HEK293T (cell line): ENCODE measurements around the gene SLC26A4.
A peak's percentile ranks its signal among the peaks of the same experiment; 100 is the strongest.

ENCODE experiments used
- CTCF ChIA-PET: fragments of 350-600 bp; formaldehyde crosslinking; extraction: SDS; loops from one replicate; lab custom pipeline; 2021; ENCODE audit warnings: antibody characterized with exemption, inconsistent platforms; lab: Yijun Ruan, JAX
- POLR2A ChIA-PET: fragments of 350-600 bp; formaldehyde crosslinking; extraction: SDS; loops from one replicate; lab custom pipeline; 2020; ENCODE audit warnings: antibody characterized with exemption, inconsistent platforms; lab: Yijun Ruan, JAX
- DNase-seq: peaks from one replicate; pipeline ENCODE4 v3.0.0; 2012; ENCODE audit warnings: mixed read lengths; ENCODE audit errors: extremely low spot score
- BHLHE40 ChIP-seq: fragments of 450-650 bp; IDR thresholded peaks from 2 replicates; pipeline ENCODE4 v1.6.1; 2016; ENCODE audit warnings: mild to moderate bottlenecking, moderate library complexity, borderline replicate concordance
- CTBP1 ChIP-seq: fragments of 450-650 bp; IDR thresholded peaks from 2 replicates; pipeline ENCODE4 v1.6.1; 2016; ENCODE audit warnings: borderline replicate concordance
- ELF4 ChIP-seq: fragments of 450-650 bp; IDR thresholded peaks from 2 replicates; pipeline ENCODE4 v1.6.1; 2017; ENCODE audit warnings: antibody characterized with exemption
- FOXA1 ChIP-seq: fragments of 450-650 bp; IDR thresholded peaks from 2 replicates; pipeline ENCODE4 v1.6.1; 2016; ENCODE audit warnings: mild to moderate bottlenecking
- FOXK2 ChIP-seq: fragments of 450-650 bp; IDR thresholded peaks from 2 replicates; pipeline ENCODE4 v1.6.1; 2016; ENCODE audit warnings: mild to moderate bottlenecking
- FOXM1 ChIP-seq: fragments of 450-650 bp; IDR thresholded peaks from 2 replicates; pipeline ENCODE4 v1.6.1; 2017; ENCODE audit warnings: mild to moderate bottlenecking, borderline replicate concordance
- HDGF ChIP-seq: fragments of 450-650 bp; IDR thresholded peaks from 2 replicates; pipeline ENCODE4 v1.6.1; 2017; ENCODE audit warnings: antibody characterized with exemption, borderline replicate concordance
- L3MBTL2 ChIP-seq: fragments of 450-650 bp; conservative IDR thresholded peaks from 2 replicates; pipeline ENCODE4 v1.6.1; 2016; ENCODE audit warnings: mild to moderate bottlenecking
- LEF1 ChIP-seq: fragments of 450-650 bp; IDR thresholded peaks from 2 replicates; pipeline ENCODE4 v1.6.1; 2017; ENCODE audit warnings: mild to moderate bottlenecking, borderline replicate concordance
- NFRKB ChIP-seq: fragments of 450-650 bp; IDR thresholded peaks from 2 replicates; pipeline ENCODE4 v1.6.1; 2016; ENCODE audit warnings: mild to moderate bottlenecking, moderate library complexity
- PKNOX1 ChIP-seq: fragments of 450-650 bp; IDR thresholded peaks from 2 replicates; pipeline ENCODE4 v1.6.1; 2016
- SP1 ChIP-seq: fragments of 450-650 bp; IDR thresholded peaks from 2 replicates; pipeline ENCODE4 v1.6.1; 2017
- SUZ12 ChIP-seq: fragments of 450-650 bp; IDR thresholded peaks from 2 replicates; pipeline ENCODE4 v1.6.1; 2016; ENCODE audit warnings: mild to moderate bottlenecking
- TARDBP ChIP-seq: fragments of 450-650 bp; IDR thresholded peaks from 2 replicates; pipeline ENCODE4 v1.6.1; 2016
- ZNF384 ChIP-seq: fragments of 450-650 bp; IDR thresholded peaks from 2 replicates; pipeline ENCODE4 v1.6.1; 2016

SLC26A4 gene

GRCh38 chr7:107742678-107743566 is 82.3 kb downstream of the SLC26A4 start:
- peak; percentile 40 for DNase-seq
- ChIA-PET CTCF (interaction anchor here (0.6 to 2.8 kb wide), 7 partner anchors 10 to 164 kb away, joined by 3 to 16 read pairs (median 4); no protein-coding TSS in a partner anchor), POLR2A (interaction anchor here (0.6 to 2.0 kb wide), 21 partner anchors 8 to 574 kb away, joined by 3 to 15 read pairs (median 4); partner anchors contain the start of genes DLD and HBP1)
- TF ChIP-seq BHLHE40, result no peak
- TF ChIP-seq HDGF, result no peak
- TF ChIP-seq PKNOX1, result peak; percentile 47; the same call in 1 of the 2 replicates
- no peak for TF ChIP-seq FOXK2
- TF ChIP-seq SUZ12, result no peak

- DNase-seq, result peak; percentile 88
- peak; percentile 34; the same call in 1 of the 2 replicates for TF ChIP-seq L3MBTL2
- TF ChIP-seq ELF4, result peak; percentile 87
- TF ChIP-seq FOXM1, result peak; percentile 7; the same call in 1 of the 2 replicates
- TF ChIP-seq FOXK2, result peak; percentile 95
- no peak for TF ChIP-seq SUZ12
- TF ChIP-seq PKNOX1, result no peak
- ChIA-PET CTCF (interaction anchor here (0.6 to 2.8 kb wide), 6 partner anchors 11 to 1980 kb away, joined by 3 to 16 read pairs (median 6); no protein-coding TSS in a partner anchor), POLR2A (interaction anchor here (0.6 to 2.0 kb wide), 22 partner anchors 9 to 575 kb away, joined by 3 to 15 read pairs (median 4); partner anchors contain the start of genes DLD and HBP1)
Measured at GRCh38 chr7:107743567-107744344, 83.1 kb downstream of the SLC26A4 start, which contains the start of gene CBLL1. TSS of gene CBLL1 (plus strand) at chr7:107744142. CDS start at chr7:107744164, 22 bp downstream.

- ChIA-PET POLR2A (interaction anchor here (0.6 to 1.9 kb wide), 2 partner anchors 18 to 575 kb away, joined by 3 to 8 read pairs; partner anchors contain the start of gene HBP1), CTCF (interaction anchor here (0.7 to 2.8 kb wide), 2 partner anchors 130 to 1980 kb away, joined by 3 to 16 read pairs; no protein-coding TSS in a partner anchor)
- TF ChIP-seq SUZ12 (no peak), FOXK2 (no peak), PKNOX1 (no peak), BHLHE40 (no peak), FOXA1 (no peak), ELF4 (no peak), NFRKB (no peak)
- DNase-seq, result no peak
Measured at GRCh38 chr7:107744345-107744750, 83.7 kb downstream of the SLC26A4 start.

GRCh38 chr7:107746006-107746405 is 85.4 kb downstream of the SLC26A4 start:
- CTCF ChIA-PET, result interaction anchor here (0.6 kb wide), 1 partner anchor 510 kb away, joined by 6 read pairs; no protein-coding TSS in a partner anchor
- POLR2A ChIA-PET, result no interaction called here
- DNase-seq, result no peak
- no peak for TF ChIP-seq SP1
- no peak for TF ChIP-seq PKNOX1
- no peak for TF ChIP-seq ZNF384
- no peak for TF ChIP-seq L3MBTL2
- no peak for TF ChIP-seq SUZ12
- no peak for TF ChIP-seq HDGF
- TF ChIP-seq LEF1, result no peak

- ChIA-PET CTCF (no interaction called here), POLR2A (no interaction called here)
- DNase-seq, result no peak
- TF ChIP-seq L3MBTL2, result no peak
- TF ChIP-seq NFRKB, result no peak
- no peak for TF ChIP-seq TARDBP
- TF ChIP-seq CTBP1, result no peak
- TF ChIP-seq SP1, result no peak
- no peak for TF ChIP-seq ELF4
- no peak for TF ChIP-seq ZNF384
- no peak for TF ChIP-seq PKNOX1
- no peak for TF ChIP-seq BHLHE40
Measured at GRCh38 chr7:107751113-107751512, 90.5 kb downstream of the SLC26A4 start.
